ENCODE results near the gene FSD1L.

- TF ChIP-seq CTCF (IDR thresholded peaks at IDR 0.05) (no peak), EZH2 (IDR thresholded peaks at IDR 0.05; ENCODE audit: borderline replicate concordance, insufficient read depth, low read depth, low read length, poor library complexity, severe bottlenecking) (no peak)
Observed at GRCh38 chr9:105531530-105531929, 83.7 kb downstream of the FSD1L start.
